ENCODE results near the gene ZNF701.

DNA sequence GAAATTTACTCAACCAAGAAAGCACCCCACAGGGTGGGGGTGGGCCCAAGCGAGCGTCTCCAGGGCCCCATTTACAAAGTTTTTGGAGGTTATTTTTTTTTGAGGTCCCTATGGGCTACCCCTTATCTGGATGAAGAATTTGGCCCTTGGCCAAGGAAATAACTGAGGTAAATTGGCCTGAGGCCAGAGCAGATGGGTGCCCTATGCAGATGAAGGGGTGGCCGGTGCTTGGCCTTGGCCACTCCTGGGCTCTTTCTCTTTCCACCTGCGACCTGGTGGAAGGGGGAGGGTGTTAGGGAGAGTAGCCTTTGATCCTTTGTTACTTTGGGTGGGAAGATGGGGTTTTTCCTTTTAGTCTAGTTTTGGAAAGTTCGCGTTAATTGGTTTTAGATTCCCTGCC, 15.5 kb downstream of the ZNF701 start:
- TF ChIP-seq, protein P1, sequence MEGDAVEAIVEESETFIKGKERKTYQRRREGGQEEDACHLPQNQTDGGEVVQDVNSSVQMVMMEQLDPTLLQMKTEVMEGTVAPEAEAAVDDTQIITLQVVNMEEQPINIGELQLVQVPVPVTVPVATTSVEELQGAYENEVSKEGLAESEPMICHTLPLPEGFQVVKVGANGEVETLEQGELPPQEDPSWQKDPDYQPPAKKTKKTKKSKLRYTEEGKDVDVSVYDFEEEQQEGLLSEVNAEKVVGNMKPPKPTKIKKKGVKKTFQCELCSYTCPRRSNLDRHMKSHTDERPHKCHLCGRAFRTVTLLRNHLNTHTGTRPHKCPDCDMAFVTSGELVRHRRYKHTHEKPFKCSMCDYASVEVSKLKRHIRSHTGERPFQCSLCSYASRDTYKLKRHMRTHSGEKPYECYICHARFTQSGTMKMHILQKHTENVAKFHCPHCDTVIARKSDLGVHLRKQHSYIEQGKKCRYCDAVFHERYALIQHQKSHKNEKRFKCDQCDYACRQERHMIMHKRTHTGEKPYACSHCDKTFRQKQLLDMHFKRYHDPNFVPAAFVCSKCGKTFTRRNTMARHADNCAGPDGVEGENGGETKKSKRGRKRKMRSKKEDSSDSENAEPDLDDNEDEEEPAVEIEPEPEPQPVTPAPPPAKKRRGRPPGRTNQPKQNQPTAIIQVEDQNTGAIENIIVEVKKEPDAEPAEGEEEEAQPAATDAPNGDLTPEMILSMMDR (IDR thresholded peaks at IDR 0.05 in 4 of 5, conservative IDR thresholded peaks at IDR 0.05 in 1 of 5) = no peak
- no peak for TF ChIP-seq POLR2A (IDR thresholded peaks at IDR 0.05)

Measured in gastrocnemius medialis (tissue), 4 donors.